ENCODE data around the gene DDX11.
"Not testable (repeated sequence)": the region's sequence is repeated elsewhere in the genome, so short reads cannot be mapped to it uniquely, and the experiment has no call there.

The DDX11 gene

GRCh38 chr12:31070971-31071740 lies 2.5 kb upstream of the DDX11 start:
- DNase-seq = not testable (repeated sequence)

GRCh38 chr12:31072962-31073361 lies 698 bp upstream of the DDX11 start:
- not testable (repeated sequence) for DNase-seq

GRCh38 chr12:31074333-31074874 lies 744 bp downstream of the DDX11 start:
- peak; percentile 58 for DNase-seq

GRCh38 chr12:31076150-31076549 lies 2.5 kb downstream of the DDX11 start:
- DNase-seq = not testable (repeated sequence)

- DNase-seq = not testable (repeated sequence)
These were observed 3.4 kb downstream of the DDX11 start for GRCh38 chr12:31077095-31077494.

- not testable (repeated sequence) for DNase-seq
These were observed 4.3 kb downstream of the DDX11 start for GRCh38 chr12:31077998-31078397.

- DNase-seq = not testable (repeated sequence)
These were observed 5.8 kb downstream of the DDX11 start for GRCh38 chr12:31079421-31079820.

GRCh38 chr12:31080221-31080620 lies 6.6 kb downstream of the DDX11 start:
- not testable (repeated sequence) for DNase-seq

GRCh38 chr12:31081274-31081673 lies 7.6 kb downstream of the DDX11 start:
- DNase-seq = not testable (repeated sequence)

- DNase-seq = not testable (repeated sequence)
These were observed 10.6 kb downstream of the DDX11 start for GRCh38 chr12:31084241-31084640.

- DNase-seq = not testable (repeated sequence)
These were observed 12.4 kb downstream of the DDX11 start for GRCh38 chr12:31086032-31086431.

- not testable (repeated sequence) for DNase-seq
These were observed 13.8 kb downstream of the DDX11 start for GRCh38 chr12:31087486-31087885.

GRCh38 chr12:31087956-31088355 lies 14.3 kb downstream of the DDX11 start:
- not testable (repeated sequence) for DNase-seq

- DNase-seq = no peak
These were observed 15.4 kb downstream of the DDX11 start for GRCh38 chr12:31089072-31089471.

- DNase-seq = not testable (repeated sequence)
These were observed 18.0 kb downstream of the DDX11 start for GRCh38 chr12:31091629-31092028.

- not testable (repeated sequence) for DNase-seq
These were observed 19.1 kb downstream of the DDX11 start for GRCh38 chr12:31092718-31093117.

GRCh38 chr12:31095080-31095860 lies 21.6 kb downstream of the DDX11 start:
- DNase-seq = peak; percentile 40

- peak; percentile 43 for DNase-seq
These were observed 22.8 kb downstream of the DDX11 start for GRCh38 chr12:31096251-31097065.

GRCh38 chr12:31097819-31098218 lies 24.2 kb downstream of the DDX11 start:
- DNase-seq = peak; percentile 43

- DNase-seq = not testable (repeated sequence)
These were observed 24.7 kb downstream of the DDX11 start for GRCh38 chr12:31098363-31098762.

GRCh38 chr12:31098771-31099170 lies 25.1 kb downstream of the DDX11 start:
- DNase-seq = not testable (repeated sequence)

- not testable (repeated sequence) for DNase-seq
These were observed 25.8 kb downstream of the DDX11 start for GRCh38 chr12:31099434-31099833.

All from activated CD8-positive, alpha-beta memory T cell treated with anti-CD3 and anti-CD28 coated beads, Interleukin-2, amount 50 U/mL, for 48 hours (primary cell).